H9 (cell line): Measurements from ENCODE around the gene CWC27. TPM values are rescaled to one million over a fixed set of nuclear protein-coding genes. Genes with fewer than 3 reads are reported as not detected.

Experiments used
- DNase-seq: peaks from one replicate; pipeline ENCODE4 v3.0.0-alpha.2; 2017
- H2AFZ ChIP-seq: one replicate; pipeline ENCODE4 v1.6.1; 2013; ENCODE audit warnings: mild to moderate bottlenecking, low read length, control low read depth, moderate library complexity
- H2AK5ac ChIP-seq: 2 replicates; pipeline ENCODE4 v1.6.1; 2013; ENCODE audit warnings: low read length, control low read depth, mixed read lengths; ENCODE audit not compliant: insufficient read length
- H2BK120ac ChIP-seq: one replicate; pipeline ENCODE4 v1.6.1; 2013; ENCODE audit warnings: low read depth, mild to moderate bottlenecking, low read length, control low read depth, inconsistent platforms; ENCODE audit not compliant: poor library complexity, severe bottlenecking
- H2BK12ac ChIP-seq: 2 replicates; pipeline ENCODE4 v1.6.1; 2013; ENCODE audit warnings: low read length, control low read depth, mixed read lengths, low read depth; ENCODE audit not compliant: insufficient read length
- H2BK15ac ChIP-seq: 2 replicates; pipeline ENCODE4 v1.6.1; 2013; ENCODE audit warnings: low read depth, low read length, control low read depth
- H2BK20ac ChIP-seq: one replicate; pipeline ENCODE4 v1.6.1; 2013; ENCODE audit warnings: low read depth, mild to moderate bottlenecking, low read length, control low read depth, inconsistent platforms; ENCODE audit not compliant: poor library complexity, severe bottlenecking
- H2BK5ac ChIP-seq: 2 replicates; pipeline ENCODE4 v1.6.1; 2013; ENCODE audit warnings: low read length, control low read depth, mixed read lengths; ENCODE audit not compliant: insufficient read length
- H3K14ac ChIP-seq: 2 replicates; pipeline ENCODE4 v1.6.1; 2013; ENCODE audit warnings: low read length, control low read depth; ENCODE audit not compliant: insufficient read depth
- H3K18ac ChIP-seq: 2 replicates; pipeline ENCODE4 v1.6.1; 2013; ENCODE audit warnings: low read depth, mild to moderate bottlenecking, mixed read lengths, low read length, control low read depth; ENCODE audit not compliant: insufficient read length
- H3K23ac ChIP-seq: 2 replicates; pipeline ENCODE4 v1.6.1; 2013; ENCODE audit warnings: low read length, control low read depth, mixed read lengths, low read depth; ENCODE audit not compliant: insufficient read length
- H3K23me2 ChIP-seq: 2 replicates; pipeline ENCODE4 v1.6.1; 2013; ENCODE audit warnings: low read depth, mild to moderate bottlenecking, mixed read lengths, low read length, control low read depth; ENCODE audit not compliant: insufficient read length, poor library complexity, severe bottlenecking
- H3K27ac ChIP-seq: 2 replicates; pipeline ENCODE4 v1.5.1; 2013; ENCODE audit warnings: low read length, control low read depth, mixed read lengths, low read depth; ENCODE audit not compliant: insufficient read length
- H3K27me3 ChIP-seq: 2 replicates; pipeline ENCODE4 v1.6.1; 2013; ENCODE audit warnings: low read length, control low read depth, inconsistent platforms; ENCODE audit not compliant: insufficient read depth
- H3K4ac ChIP-seq: 2 replicates; pipeline ENCODE4 v1.6.1; 2013; ENCODE audit warnings: low read depth, mild to moderate bottlenecking, control low read depth, inconsistent platforms, low read length, moderate library complexity
- H3K4me1 ChIP-seq: 2 replicates; pipeline ENCODE4 v1.6.1; 2013; ENCODE audit warnings: low read length, control low read depth, inconsistent platforms; ENCODE audit not compliant: insufficient read depth
- H3K4me2 ChIP-seq: 2 replicates; pipeline ENCODE4 v1.6.1; 2013; ENCODE audit warnings: low read length, control low read depth, mixed read lengths; ENCODE audit not compliant: insufficient read length, insufficient read depth
- H3K56ac ChIP-seq: 2 replicates; pipeline ENCODE4 v1.6.1; 2013; ENCODE audit warnings: low read depth, mild to moderate bottlenecking, mixed read lengths, low read length, control low read depth; ENCODE audit not compliant: insufficient read length
- H3K79me1 ChIP-seq: 2 replicates; pipeline ENCODE4 v1.6.1; 2013; ENCODE audit warnings: low read depth, mild to moderate bottlenecking, moderate library complexity, low read length, control low read depth, inconsistent platforms; ENCODE audit not compliant: insufficient read depth, poor library complexity, severe bottlenecking
- H3K79me2 ChIP-seq: 2 replicates; pipeline ENCODE4 v1.6.1; 2013; ENCODE audit warnings: low read length, control low read depth, inconsistent platforms; ENCODE audit not compliant: insufficient read depth
- H3K9ac ChIP-seq: 2 replicates; pipeline ENCODE4 v1.6.1; 2013; ENCODE audit warnings: low read length, control low read depth, mixed read lengths; ENCODE audit not compliant: insufficient read length; ENCODE audit errors: extremely low read depth
- H3K9me3 ChIP-seq: one replicate; pipeline ENCODE4 v1.6.1; 2013; ENCODE audit warnings: low read depth, low read length, inconsistent platforms; ENCODE audit not compliant: control insufficient read depth
- H3T11ph ChIP-seq: one replicate; pipeline ENCODE4 v1.6.1; 2013; ENCODE audit warnings: mild to moderate bottlenecking, low read length, control low read depth, inconsistent platforms
- H4K20me1 ChIP-seq: one replicate; pipeline ENCODE4 v1.6.1; 2013; ENCODE audit not compliant: control insufficient read depth, insufficient read length, insufficient read depth
- H4K5ac ChIP-seq: 2 replicates; pipeline ENCODE4 v1.6.1; 2013; ENCODE audit warnings: low read depth, mild to moderate bottlenecking, mixed read lengths, low read length, control low read depth; ENCODE audit not compliant: insufficient read length
- H4K8ac ChIP-seq: replicated peaks from 2 replicates; pipeline ENCODE4 v1.6.1; 2013; ENCODE audit warnings: low read length, control low read depth, mixed read lengths, low read depth; ENCODE audit not compliant: insufficient read length
- H4K91ac ChIP-seq: 2 replicates; pipeline ENCODE4 v1.6.1; 2013; ENCODE audit warnings: low read depth, mild to moderate bottlenecking, moderate library complexity, mixed read lengths, low read length, control low read depth; ENCODE audit not compliant: insufficient read length
- H3K27ac Mint-ChIP-seq, 3 experiments: 2 replicates in 2 of 3; 3 replicates in 1 of 3; pipeline ENCODE4 v1.8.0; 2020 to 2021; ENCODE audit warnings: mixed read lengths in 3 of 3, mild to moderate bottlenecking in 1 of 3, moderate library complexity in 1 of 3
- H3K27me3 Mint-ChIP-seq: 2 replicates; pipeline ENCODE4 v1.8.0; 2021; ENCODE audit warnings: low read depth, mild to moderate bottlenecking, moderate library complexity, mixed read lengths
- H3K36me3 Mint-ChIP-seq, 3 experiments: 2 replicates in 2 of 3; 3 replicates in 1 of 3; pipeline ENCODE4 v1.8.0; 2020 to 2021; ENCODE audit warnings: low read depth in 3 of 3, mixed read lengths in 3 of 3; ENCODE audit not compliant: insufficient read depth in 1 of 3
- H3K4me1 Mint-ChIP-seq, 2 experiments: 2 replicates each; pipeline ENCODE4 v1.8.0; 2020; ENCODE audit warnings: mixed read lengths in 2 of 2
- H3K4me3 Mint-ChIP-seq, 2 experiments: 2 replicates in 1 of 2; 3 replicates in 1 of 2; pipeline ENCODE4 v1.8.0; 2020 to 2021; ENCODE audit warnings: mild to moderate bottlenecking in 2 of 2, mixed read lengths in 2 of 2, moderate library complexity in 1 of 2
- H3K9me3 Mint-ChIP-seq, 2 experiments: 2 replicates in 1 of 2; 3 replicates in 1 of 2; pipeline ENCODE4 v1.8.0; 2020; ENCODE audit warnings: mild to moderate bottlenecking in 2 of 2, mixed read lengths in 2 of 2, moderate library complexity in 1 of 2
- WGBS: extraction: QIAGEN DNeasy Blood & Tissue Kit; methylation state at CpG from one replicate; pipeline ENCODE4 v1.1.7; 2013; ENCODE audit warnings: missing lambda C conversion rate, low lambda C conversion rate, mixed read lengths; ENCODE audit not compliant: insufficient read length; ENCODE audit errors: extremely low coverage; 5-methylcytosine and 5-hydroxymethylcytosine counted together
- total RNA-seq: library from RNA; stranded (reverse); gene quantifications from 2 replicates; pipeline ENCODE4 v1.2.1, GENCODE V29; 2021
- TF ChIP-seq, protein P1 (sequence below): fragments of 200-600 bp; sonication (generic); conservative IDR thresholded peaks from 3 replicates; pipeline ENCODE4 v1.8.0; 2021; ENCODE audit warnings: antibody characterized with exemption, mild to moderate bottlenecking

CWC27 gene
- total RNA-seq, 1 experiment from 2014 or later: 41.9 TPM

DNA sequence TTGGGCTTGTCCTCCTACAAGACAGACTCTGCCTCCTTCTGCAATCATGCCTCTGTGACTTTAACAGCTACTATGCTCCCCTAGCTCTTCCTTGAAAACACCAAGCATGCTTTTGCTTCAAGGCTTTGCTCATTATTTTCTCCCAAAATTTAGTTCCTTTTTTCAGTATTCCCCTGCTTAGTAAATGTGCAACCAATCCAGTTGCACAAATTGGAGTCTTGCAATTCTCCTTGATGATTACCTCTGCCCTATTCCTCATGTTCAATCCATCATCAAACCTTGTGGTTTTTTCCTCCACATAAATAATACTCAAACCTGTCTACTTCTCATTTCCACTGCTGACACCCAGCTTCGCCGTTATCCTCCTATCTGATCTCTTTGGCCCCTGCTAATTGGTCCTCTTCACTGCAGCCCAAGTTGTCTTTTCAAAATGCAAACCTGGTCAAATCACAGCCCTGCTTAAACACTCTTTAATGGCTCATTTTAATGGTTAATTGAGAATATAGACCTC is 296.3 kb downstream of the CWC27 start:
- Histone ChIP-seq H4K8ac (no peak overlapping the region), H4K91ac (no peak overlapping the region), H4K20me1 (no peaks in the 10 kb centered on the region), H2AFZ (no peak overlapping the region), H3K56ac (no peak overlapping the region), H3K79me1 (no peaks in the 10 kb centered on the region), H3K4me2 (no peak overlapping the region), H3K14ac (no peak overlapping the region), H2BK20ac (no peak overlapping the region), H3K27me3 (no peaks in the 10 kb centered on the region), H3K4ac (no peak overlapping the region), H3K18ac (no peak overlapping the region), H3K9ac (no peak overlapping the region), H3K9me3 (no peaks in the 10 kb centered on the region), H3K79me2 (no peaks in the 10 kb centered on the region), H3K23me2 (no peaks in the 10 kb centered on the region), H3K23ac (no peak overlapping the region), H3T11ph (no peak overlapping the region), H2AK5ac (no peak overlapping the region), H2BK15ac (no peak overlapping the region), H2BK5ac (no peak overlapping the region), H3K4me1 (no peaks in the 10 kb centered on the region; the same call in 1 of the 2 replicates), H2BK12ac (no peak overlapping the region), H4K5ac (no peak overlapping the region), H3K27ac (no peak overlapping the region), H2BK120ac (no peak overlapping the region)
- Mint-ChIP-seq H3K27ac (no peak overlapping the region; a peak in 1 of 7 replicates), H3K9me3 (peaks cover 0 to under 1% of the 10 kb centered on the region in 2 experiments; a peak in 1 of 5 replicates), H3K27me3 (no peaks in the 10 kb centered on the region; the same call in 1 of the 2 replicates), H3K4me3 (no peak overlapping the region), H3K4me1 (peaks cover 10 to 32% of the 10 kb centered on the region in 2 experiments), H3K36me3 (peaks cover 0 to under 1% (median 0%) of the 10 kb centered on the region in 3 experiments; a peak in 2 of 7 replicates)
- WGBS: no CpG with 5 or more reads among the region's 2 CpGs
- TF ChIP-seq, protein P1, sequence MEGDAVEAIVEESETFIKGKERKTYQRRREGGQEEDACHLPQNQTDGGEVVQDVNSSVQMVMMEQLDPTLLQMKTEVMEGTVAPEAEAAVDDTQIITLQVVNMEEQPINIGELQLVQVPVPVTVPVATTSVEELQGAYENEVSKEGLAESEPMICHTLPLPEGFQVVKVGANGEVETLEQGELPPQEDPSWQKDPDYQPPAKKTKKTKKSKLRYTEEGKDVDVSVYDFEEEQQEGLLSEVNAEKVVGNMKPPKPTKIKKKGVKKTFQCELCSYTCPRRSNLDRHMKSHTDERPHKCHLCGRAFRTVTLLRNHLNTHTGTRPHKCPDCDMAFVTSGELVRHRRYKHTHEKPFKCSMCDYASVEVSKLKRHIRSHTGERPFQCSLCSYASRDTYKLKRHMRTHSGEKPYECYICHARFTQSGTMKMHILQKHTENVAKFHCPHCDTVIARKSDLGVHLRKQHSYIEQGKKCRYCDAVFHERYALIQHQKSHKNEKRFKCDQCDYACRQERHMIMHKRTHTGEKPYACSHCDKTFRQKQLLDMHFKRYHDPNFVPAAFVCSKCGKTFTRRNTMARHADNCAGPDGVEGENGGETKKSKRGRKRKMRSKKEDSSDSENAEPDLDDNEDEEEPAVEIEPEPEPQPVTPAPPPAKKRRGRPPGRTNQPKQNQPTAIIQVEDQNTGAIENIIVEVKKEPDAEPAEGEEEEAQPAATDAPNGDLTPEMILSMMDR: no peak
- no peak for DNase-seq
